ENCODE data around the gene SF3B3. TPM values are rescaled to one million over a fixed set of nuclear protein-coding genes. Genes with fewer than 3 reads are reported as not detected.

SF3B3 gene
- total RNA-seq, 1 experiment from 2014 or later, result 449 TPM

DNA sequence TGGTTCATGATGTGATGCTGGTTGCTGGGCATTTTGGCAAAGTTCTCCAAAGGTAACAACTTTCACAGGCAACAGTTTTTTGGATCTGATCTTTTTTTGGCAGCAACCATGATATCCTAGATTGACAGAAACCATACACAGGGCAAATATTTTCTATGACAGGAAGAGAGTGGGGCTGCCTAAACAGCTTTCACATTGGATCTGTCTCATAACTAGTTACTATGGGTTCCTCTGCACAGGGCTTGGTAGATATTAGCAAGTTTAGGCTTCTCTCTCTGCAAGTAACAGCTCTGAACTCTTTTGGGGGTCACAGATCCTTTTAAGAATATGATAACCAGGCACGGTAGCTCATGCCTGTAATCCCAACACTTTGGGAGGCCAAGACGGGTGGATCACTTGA is 28.8 kb upstream of the SF3B3 start:
- H3K27ac Mint-ChIP-seq (ENCODE audit: unreplicated experiment), result no peak overlapping the region
- H3K4me1 Mint-ChIP-seq (ENCODE audit: low read depth, unreplicated experiment), result no peaks in the 10 kb centered on the region
- no TSS peak for BruUV-seq (replicated peaks)
- DNase-seq, result no peak
- peaks cover 27% of the 10 kb centered on the region for H3K36me3 Mint-ChIP-seq (ENCODE audit: insufficient read depth, unreplicated experiment)
- no peaks in the 10 kb centered on the region for H3K27me3 Mint-ChIP-seq (ENCODE audit: unreplicated experiment)
- no peak overlapping the region for H3K4me3 Mint-ChIP-seq (ENCODE audit: low read depth, unreplicated experiment)
- CTCF ChIA-PET, result interaction anchor here (0.6 kb wide), 1 partner anchor 8 kb away, joined by 3 read pairs; no protein-coding TSS in a partner anchor
- TF ChIP-seq, protein P1, sequence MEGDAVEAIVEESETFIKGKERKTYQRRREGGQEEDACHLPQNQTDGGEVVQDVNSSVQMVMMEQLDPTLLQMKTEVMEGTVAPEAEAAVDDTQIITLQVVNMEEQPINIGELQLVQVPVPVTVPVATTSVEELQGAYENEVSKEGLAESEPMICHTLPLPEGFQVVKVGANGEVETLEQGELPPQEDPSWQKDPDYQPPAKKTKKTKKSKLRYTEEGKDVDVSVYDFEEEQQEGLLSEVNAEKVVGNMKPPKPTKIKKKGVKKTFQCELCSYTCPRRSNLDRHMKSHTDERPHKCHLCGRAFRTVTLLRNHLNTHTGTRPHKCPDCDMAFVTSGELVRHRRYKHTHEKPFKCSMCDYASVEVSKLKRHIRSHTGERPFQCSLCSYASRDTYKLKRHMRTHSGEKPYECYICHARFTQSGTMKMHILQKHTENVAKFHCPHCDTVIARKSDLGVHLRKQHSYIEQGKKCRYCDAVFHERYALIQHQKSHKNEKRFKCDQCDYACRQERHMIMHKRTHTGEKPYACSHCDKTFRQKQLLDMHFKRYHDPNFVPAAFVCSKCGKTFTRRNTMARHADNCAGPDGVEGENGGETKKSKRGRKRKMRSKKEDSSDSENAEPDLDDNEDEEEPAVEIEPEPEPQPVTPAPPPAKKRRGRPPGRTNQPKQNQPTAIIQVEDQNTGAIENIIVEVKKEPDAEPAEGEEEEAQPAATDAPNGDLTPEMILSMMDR (IDR thresholded peaks at IDR 0.05; ENCODE audit: unreplicated experiment), result no peak
- H3K9me3 Mint-ChIP-seq (ENCODE audit: low read depth, unreplicated experiment), result no peaks in the 10 kb centered on the region
- intact Hi-C loops (cut with micrococcal nuclease; ENCODE audit: unreplicated experiment), result no loop called here

DNA sequence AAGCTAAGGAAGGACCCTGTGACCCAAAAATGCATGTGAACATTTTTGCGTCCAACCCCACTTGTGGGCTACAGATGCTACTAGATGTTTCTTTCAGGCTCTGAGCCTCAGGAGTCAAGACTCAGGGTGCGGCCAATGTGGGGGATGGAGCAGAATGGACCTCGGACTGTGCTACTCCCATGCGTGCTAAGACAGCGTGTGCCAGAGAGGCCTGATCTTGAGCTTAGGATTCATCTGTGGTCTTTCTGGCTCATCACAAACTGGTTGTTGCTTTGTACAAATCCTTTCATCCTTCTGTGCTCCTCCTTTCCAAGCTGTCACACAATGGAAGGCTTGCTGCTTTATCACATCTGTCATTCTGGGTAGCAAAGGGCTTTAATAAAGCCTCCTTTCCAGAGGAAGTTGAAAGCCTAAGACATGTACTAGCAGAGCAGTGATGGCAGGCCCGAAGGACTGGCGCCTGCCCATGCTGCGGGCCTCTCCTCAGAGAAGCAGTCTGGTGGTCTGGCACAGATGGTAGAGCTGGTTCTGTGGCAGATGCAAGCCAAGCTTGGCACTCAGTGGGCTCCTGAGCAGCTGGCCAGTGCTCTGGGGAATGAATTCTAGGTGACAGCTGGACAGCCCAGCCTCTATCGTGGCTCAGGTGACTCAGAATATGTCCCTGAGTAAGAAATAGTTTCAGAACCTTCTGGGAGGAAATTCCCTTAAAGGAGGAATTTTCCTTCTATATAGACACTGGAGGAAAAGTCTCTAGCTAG is 28.0 kb upstream of the SF3B3 start:
- BruUV-seq (replicated peaks), result no TSS peak
- TF ChIP-seq, protein P1 (IDR thresholded peaks at IDR 0.05; ENCODE audit: unreplicated experiment), result no peak
- no peak for DNase-seq
- Mint-ChIP-seq H3K4me3 (ENCODE audit: low read depth, unreplicated experiment) (no peak overlapping the region), H3K4me1 (ENCODE audit: low read depth, unreplicated experiment) (no peaks in the 10 kb centered on the region), H3K9me3 (ENCODE audit: low read depth, unreplicated experiment) (no peaks in the 10 kb centered on the region), H3K36me3 (ENCODE audit: insufficient read depth, unreplicated experiment) (peaks cover 30% of the 10 kb centered on the region), H3K27ac (ENCODE audit: unreplicated experiment) (no peak overlapping the region), H3K27me3 (ENCODE audit: unreplicated experiment) (no peaks in the 10 kb centered on the region)
- CTCF ChIA-PET, result interaction anchor here (0.6 kb wide), 1 partner anchor 44 kb away, joined by 3 read pairs; no protein-coding TSS in a partner anchor
- intact Hi-C loops (cut with micrococcal nuclease; ENCODE audit: unreplicated experiment), result no loop called here

DNA sequence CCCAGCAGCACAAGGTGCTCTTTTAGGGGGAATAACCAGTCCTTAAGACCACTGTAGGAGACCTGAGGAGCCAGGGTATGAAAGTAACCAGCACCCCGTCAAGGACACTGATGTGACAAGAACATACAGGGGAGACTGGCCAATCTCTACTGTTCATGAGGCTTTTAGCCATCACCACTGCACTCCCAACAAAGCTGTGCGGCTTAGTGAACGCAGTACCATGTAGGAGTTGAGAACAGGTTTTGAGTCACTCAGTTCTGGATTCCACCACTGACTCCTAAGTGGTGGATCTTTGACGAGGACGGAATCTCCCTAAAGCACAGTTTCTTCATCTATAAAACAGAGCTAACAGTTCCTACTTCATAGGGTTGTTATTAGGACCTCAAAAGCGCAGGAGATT is 27.1 kb upstream of the SF3B3 start:
- no peak overlapping the region for H3K4me3 Mint-ChIP-seq (ENCODE audit: low read depth, unreplicated experiment)
- CTCF ChIA-PET, result interaction anchor here (0.6 kb wide), 1 partner anchor 43 kb away, joined by 3 read pairs; no protein-coding TSS in a partner anchor
- no peak overlapping the region for H3K27ac Mint-ChIP-seq (ENCODE audit: unreplicated experiment)
- H3K4me1 Mint-ChIP-seq (ENCODE audit: low read depth, unreplicated experiment), result no peaks in the 10 kb centered on the region
- H3K9me3 Mint-ChIP-seq (ENCODE audit: low read depth, unreplicated experiment), result no peaks in the 10 kb centered on the region
- TF ChIP-seq, protein P1 (IDR thresholded peaks at IDR 0.05; ENCODE audit: unreplicated experiment), result no peak
- no peaks in the 10 kb centered on the region for H3K27me3 Mint-ChIP-seq (ENCODE audit: unreplicated experiment)
- intact Hi-C loops (cut with micrococcal nuclease; ENCODE audit: unreplicated experiment), result no loop called here
- peaks cover 38% of the 10 kb centered on the region for H3K36me3 Mint-ChIP-seq (ENCODE audit: insufficient read depth, unreplicated experiment)
- BruUV-seq (replicated peaks), result no TSS peak
- no peak for DNase-seq

DNA sequence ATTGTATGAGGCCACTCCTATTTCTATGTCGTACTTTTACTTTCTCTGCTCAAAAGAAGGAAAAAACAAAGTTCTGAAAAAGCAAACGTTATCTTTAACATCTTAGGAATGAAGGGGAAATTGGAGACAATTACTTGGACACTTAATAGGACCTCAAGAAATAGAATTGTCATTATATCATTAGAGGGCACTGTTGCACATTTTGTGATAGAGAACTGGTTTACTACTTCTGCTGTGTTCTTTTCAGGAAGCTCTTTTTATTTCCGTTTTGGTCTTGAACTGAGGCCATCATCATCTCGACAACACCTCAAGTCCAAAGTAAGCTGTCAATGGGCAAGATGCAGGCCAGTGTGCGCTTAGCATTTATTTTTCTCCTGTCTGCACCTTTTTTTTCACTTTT is 14.9 kb upstream of the SF3B3 start:
- H3K27ac Mint-ChIP-seq (ENCODE audit: unreplicated experiment), result no peak overlapping the region
- no peaks in the 10 kb centered on the region for H3K9me3 Mint-ChIP-seq (ENCODE audit: low read depth, unreplicated experiment)
- TF ChIP-seq, protein P1 (IDR thresholded peaks at IDR 0.05; ENCODE audit: unreplicated experiment), result no peak
- no TSS peak for BruUV-seq (replicated peaks)
- intact Hi-C loops (cut with micrococcal nuclease; ENCODE audit: unreplicated experiment), result no loop called here
- no peaks in the 10 kb centered on the region for H3K4me1 Mint-ChIP-seq (ENCODE audit: low read depth, unreplicated experiment)
- H3K27me3 Mint-ChIP-seq (ENCODE audit: unreplicated experiment), result no peaks in the 10 kb centered on the region
- no peak for DNase-seq
- H3K36me3 Mint-ChIP-seq (ENCODE audit: insufficient read depth, unreplicated experiment), result peaks cover 36% of the 10 kb centered on the region
- CTCF ChIA-PET, result interaction anchor here (0.6 kb wide), 1 partner anchor 11 kb away, joined by 3 read pairs; no protein-coding TSS in a partner anchor
- H3K4me3 Mint-ChIP-seq (ENCODE audit: low read depth, unreplicated experiment), result no peak overlapping the region

Data from Calu3 (cell line).